GM19397 (cell line): Measurements from ENCODE around the gene INO80B.
"Not testable (repeated sequence)": the region's sequence is repeated elsewhere in the genome, so short reads cannot be mapped to it uniquely, and the experiment has no call there.

ENCODE experiments used
- ATAC-seq: cut with Tn5 transposase; IDR thresholded peaks from one replicate; pipeline ENCODE4 v1.9.1; 2021; ENCODE audit warnings: mild to moderate bottlenecking, moderate library complexity; ENCODE audit not compliant: unreplicated experiment

Gene INO80B

GRCh38 chr2:74454654-74455511, at the start of gene INO80B:
INO80B (plus strand) TSS chr2:74455087; CDS start chr2:74455117, 30 bp downstream.
- peak; percentile 44 for ATAC-seq

- ATAC-seq, result no peak
These were observed 48.9 kb upstream of the INO80B start for GRCh38 chr2:74406035-74406434.

- ATAC-seq, result no peak
These were observed 47.2 kb upstream of the INO80B start for GRCh38 chr2:74407682-74408081.

GRCh38 chr2:74413001-74413698, 41.7 kb upstream of the INO80B start:
- ATAC-seq, result no peak

- ATAC-seq, result no peak
These were observed 40.4 kb upstream of the INO80B start for GRCh38 chr2:74414441-74414840.

GRCh38 chr2:74414881-74415761, 39.8 kb upstream of the INO80B start:
- peak; percentile 62 for ATAC-seq

GRCh38 chr2:74415762-74416395, 39.0 kb upstream of the INO80B start:
- peak; percentile 11 for ATAC-seq

GRCh38 chr2:74416778-74417177, 38.1 kb upstream of the INO80B start:
- no peak for ATAC-seq

GRCh38 chr2:74417197-74417596, 37.7 kb upstream of the INO80B start:
- ATAC-seq, result no peak

- no peak for ATAC-seq
These were observed 37.1 kb upstream of the INO80B start for GRCh38 chr2:74417763-74418162.

- no peak for ATAC-seq
These were observed 36.6 kb upstream of the INO80B start for GRCh38 chr2:74418312-74418711.

- ATAC-seq, result no peak
These were observed 35.5 kb upstream of the INO80B start for GRCh38 chr2:74419345-74419744.

- no peak for ATAC-seq
These were observed 34.9 kb upstream of the INO80B start for GRCh38 chr2:74420006-74420405.

- ATAC-seq, result not testable (repeated sequence)
These were observed 34.3 kb upstream of the INO80B start for GRCh38 chr2:74420443-74421103.

GRCh38 chr2:74421221-74421870, 33.5 kb upstream of the INO80B start, which contains the start of the genes C2orf81 and WDR54:
C2orf81 (minus strand) TSS chr2:74421619; CDS start chr2:74421560, 59 bp downstream.
WDR54 (plus strand) TSS chr2:74421730; CDS start chr2:74422154, 424 bp downstream.
- ATAC-seq, result peak; percentile 95

GRCh38 chr2:74423231-74424095, 31.4 kb upstream of the INO80B start:
- no peak for ATAC-seq

GRCh38 chr2:74424139-74424992, 30.5 kb upstream of the INO80B start:
- ATAC-seq, result no peak
